GM21786 (cell line): ENCODE results near the gene OR2L2.
"Not testable (repeated sequence)": the region's sequence is repeated elsewhere in the genome, so short reads cannot be mapped to it uniquely, and the experiment has no call there.

Source experiments
- ATAC-seq: cut with Tn5 transposase; IDR thresholded peaks from one replicate; pipeline ENCODE4 v1.9.1; 2021; ENCODE audit not compliant: unreplicated experiment

The OR2L2 gene, protein sequence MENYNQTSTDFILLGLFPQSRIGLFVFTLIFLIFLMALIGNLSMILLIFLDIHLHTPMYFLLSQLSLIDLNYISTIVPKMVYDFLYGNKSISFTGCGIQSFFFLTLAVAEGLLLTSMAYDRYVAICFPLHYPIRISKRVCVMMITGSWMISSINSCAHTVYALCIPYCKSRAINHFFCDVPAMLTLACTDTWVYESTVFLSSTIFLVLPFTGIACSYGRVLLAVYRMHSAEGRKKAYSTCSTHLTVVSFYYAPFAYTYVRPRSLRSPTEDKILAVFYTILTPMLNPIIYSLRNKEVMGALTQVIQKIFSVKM

GRCh38 chr1:248029770-248030169 lies at the start of gene OR2L2:
Gene OR2L2 (plus strand): TSS chr1:248030070. CDS start chr1:248038268, 8,198 bp downstream.
- no peak for ATAC-seq

GRCh38 chr1:247992986-247993385 lies 36.9 kb upstream of the OR2L2 start:
- no peak for ATAC-seq

GRCh38 chr1:247998811-247999210 lies 31.1 kb upstream of the OR2L2 start:
- no peak for ATAC-seq

DNA sequence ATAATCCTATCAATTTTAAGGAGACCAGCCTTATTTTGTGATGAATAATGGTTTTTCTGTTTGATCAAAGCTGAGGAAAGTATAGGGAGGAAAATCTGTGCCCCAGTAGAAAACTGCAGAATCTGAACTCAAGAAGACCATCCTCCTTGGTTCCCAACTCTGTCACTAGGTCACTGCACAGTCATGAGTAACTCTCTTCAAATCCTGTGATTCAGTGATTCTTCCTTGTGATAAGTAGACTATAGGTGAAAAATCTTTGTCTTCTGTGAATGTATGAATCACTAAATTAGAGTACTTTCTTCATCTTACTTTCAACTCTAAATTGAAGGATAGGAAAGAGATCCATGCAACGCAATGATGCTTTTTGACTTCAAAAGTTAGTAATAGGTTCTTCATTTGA lies 29.7 kb upstream of the OR2L2 start:
- no peak for ATAC-seq

DNA sequence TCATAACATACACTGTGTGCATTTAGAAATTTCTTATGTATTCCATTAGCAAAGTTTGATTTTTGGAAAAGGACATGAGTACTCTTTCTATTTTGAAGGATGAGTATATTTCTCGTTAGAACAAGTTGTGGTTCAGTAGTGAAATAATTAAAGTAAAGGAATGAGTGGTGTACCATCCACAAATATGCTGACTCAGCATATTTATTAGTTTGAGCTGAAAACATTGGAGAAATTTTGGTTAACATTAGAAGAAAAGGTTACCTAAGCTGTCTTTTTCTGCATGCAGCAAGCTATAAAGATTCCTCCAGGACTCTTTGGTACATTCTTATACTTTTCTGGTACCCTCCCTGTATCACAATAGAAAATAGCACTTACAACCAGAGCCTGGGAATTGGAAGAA lies 22.1 kb upstream of the OR2L2 start:
- ATAC-seq = no peak

DNA sequence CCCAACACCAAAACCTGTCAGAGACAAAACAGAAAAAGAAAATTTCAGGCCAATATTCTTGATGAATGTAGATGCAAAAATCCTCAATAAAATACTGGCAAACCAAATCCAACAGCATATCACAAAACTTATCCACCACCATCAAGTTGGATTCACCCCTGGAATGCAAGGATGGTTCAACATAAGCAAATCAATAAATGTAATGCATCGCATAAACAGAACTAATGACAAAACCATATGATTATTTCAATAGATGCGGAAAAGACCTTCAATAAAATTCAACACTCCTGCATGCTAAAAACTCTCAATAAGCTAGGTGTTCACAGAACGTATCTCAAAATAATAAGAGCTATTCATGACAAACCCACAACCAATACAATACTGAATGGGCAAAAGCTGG lies 20.2 kb upstream of the OR2L2 start:
- no peak for ATAC-seq

DNA sequence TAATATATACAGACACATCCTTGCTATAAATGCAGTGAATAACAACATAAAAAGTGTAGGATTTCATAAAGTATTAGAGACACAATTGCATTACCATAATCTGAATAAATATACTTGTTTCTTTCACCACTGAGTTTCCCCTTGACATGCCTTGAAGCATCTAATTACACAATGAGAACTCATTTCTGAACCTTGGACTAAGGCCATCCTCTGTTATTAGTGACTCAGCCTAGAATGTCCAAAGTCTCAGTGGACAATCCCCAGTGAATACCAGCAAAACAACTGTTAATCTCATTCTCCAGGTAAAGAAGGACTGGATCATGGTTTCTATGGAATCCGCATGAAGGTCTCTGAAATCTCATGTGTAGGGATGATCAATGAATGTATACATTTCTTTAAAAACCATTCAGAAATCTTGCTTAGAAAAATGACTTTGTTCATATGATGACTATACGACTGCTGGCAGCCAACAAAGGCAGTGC lies 16.6 kb upstream of the OR2L2 start, which contains the start of gene OR2L5:
TSS of gene OR2L5 (plus strand) at position 432 of the 482 bp plus-strand sequence. CDS start 8,288 bp downstream, outside the sequence.
- ATAC-seq = no peak

GRCh38 chr1:248015803-248016202 lies 14.1 kb upstream of the OR2L2 start:
- ATAC-seq = no peak

- peak; percentile 45 for ATAC-seq
Measured at GRCh38 chr1:248045209-248045608, 15.3 kb downstream of the OR2L2 start.

DNA sequence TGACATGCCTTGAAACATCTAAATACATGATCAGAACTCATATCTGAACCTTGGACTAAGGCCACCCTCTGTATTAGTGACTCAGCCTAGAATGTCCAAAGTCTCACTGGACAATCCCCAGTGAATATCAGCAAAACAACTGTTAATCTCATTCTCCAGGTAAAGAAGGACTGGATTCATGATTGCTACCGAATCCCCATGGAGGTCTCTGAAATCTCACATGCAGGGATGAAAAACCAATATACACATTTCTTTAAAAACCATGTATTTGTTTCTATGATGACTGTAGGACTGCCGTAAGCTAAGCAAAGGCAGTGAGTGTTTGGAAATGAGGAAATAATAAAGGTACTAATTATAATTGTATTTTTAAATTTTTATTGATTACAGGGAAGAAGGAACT lies 16.7 kb downstream of the OR2L2 start, which contains the start of gene OR2L3:
TSS of gene OR2L3 (plus strand) at position 301 of the 400 bp plus-strand sequence. CDS start 13,846 bp downstream, outside the sequence.
- ATAC-seq = no peak

GRCh38 chr1:248047008-248047407 lies 17.1 kb downstream of the OR2L2 start:
- ATAC-seq = no peak

DNA sequence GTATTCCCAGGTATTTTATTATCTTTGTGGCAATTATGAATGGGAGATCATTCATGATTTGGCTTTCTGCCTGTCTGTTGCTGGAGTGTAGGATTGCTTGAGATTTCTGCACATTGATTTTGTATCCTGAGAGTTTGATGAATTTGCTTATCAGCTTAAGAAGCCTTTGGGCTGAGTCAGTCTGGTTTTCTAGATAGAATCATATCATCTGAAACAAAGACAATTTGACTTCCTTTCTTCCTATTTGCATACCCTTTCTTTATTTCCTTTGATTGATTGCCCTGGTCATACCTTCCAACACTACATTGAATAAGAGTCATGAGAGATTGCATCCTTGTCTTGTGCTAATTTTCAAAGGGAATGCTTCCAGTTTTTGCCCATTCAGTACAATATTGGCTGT lies 24.8 kb downstream of the OR2L2 start:
- ATAC-seq = no peak

GRCh38 chr1:248055261-248055660 lies 25.4 kb downstream of the OR2L2 start:
- ATAC-seq = no peak

GRCh38 chr1:248065071-248065470 lies 35.2 kb downstream of the OR2L2 start:
- no peak for ATAC-seq

GRCh38 chr1:248065604-248066003 lies 35.7 kb downstream of the OR2L2 start:
- no peak for ATAC-seq

DNA sequence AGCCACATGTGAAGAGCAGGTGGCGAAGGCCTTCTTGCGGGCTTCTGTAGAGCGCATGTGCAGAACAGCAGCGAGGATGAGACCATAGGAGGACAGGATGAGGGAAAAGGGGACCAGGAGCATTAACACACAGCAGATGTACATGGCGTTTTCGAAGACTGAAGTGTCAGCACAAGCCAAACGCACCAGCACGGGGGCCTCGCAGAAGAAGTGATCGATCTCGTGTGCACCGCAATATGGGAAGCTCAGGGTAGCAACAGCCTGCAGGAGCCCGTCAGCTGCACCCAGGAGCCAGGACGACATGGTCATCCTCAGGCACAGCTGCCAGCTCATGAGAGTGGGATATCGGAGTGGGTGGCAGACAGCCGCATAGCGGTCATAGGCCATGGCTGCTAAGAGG lies 54.0 kb downstream of the OR2L2 start:
- not testable (repeated sequence) for ATAC-seq
